Left ventricle myocardium superior (tissue), 1 donor: ENCODE measurements around the gene PPP1R1C. TPM values are rescaled to one million over a fixed set of nuclear protein-coding genes. Genes with fewer than 3 reads are reported as not detected.

Experiments used
- ATAC-seq: fragments of 200-7000 bp; cut with Tn5 transposase; one replicate; pipeline ENCODE4 v1.9.1; 2020; ENCODE audit warnings: mild to moderate bottlenecking, moderate library complexity
- DNase-seq: peaks from one replicate; pipeline ENCODE4 v3.0.0-alpha.2; 2020
- intact Hi-C: fragments of 100-400 bp; cut with micrococcal nuclease; formaldehyde crosslinking; loops from one replicate; pipeline ENCODE4 v1.11.0; 2022
- total RNA-seq: library from RNA; stranded (reverse); fragmentation: NEBNext Ultra II Directional; extraction: Animal tissue kit (Norgen Biotek cat#: 25700); gene quantifications from one replicate; pipeline ENCODE4 v1.2.1, GENCODE V29; 2021
- donor health status: DM: no; HTN: yes; CAD: no; lungs with severe emphysema.

The PPP1R1C gene
- total RNA-seq, 1 donor from 2014 or later, result 25.2 TPM

DNA sequence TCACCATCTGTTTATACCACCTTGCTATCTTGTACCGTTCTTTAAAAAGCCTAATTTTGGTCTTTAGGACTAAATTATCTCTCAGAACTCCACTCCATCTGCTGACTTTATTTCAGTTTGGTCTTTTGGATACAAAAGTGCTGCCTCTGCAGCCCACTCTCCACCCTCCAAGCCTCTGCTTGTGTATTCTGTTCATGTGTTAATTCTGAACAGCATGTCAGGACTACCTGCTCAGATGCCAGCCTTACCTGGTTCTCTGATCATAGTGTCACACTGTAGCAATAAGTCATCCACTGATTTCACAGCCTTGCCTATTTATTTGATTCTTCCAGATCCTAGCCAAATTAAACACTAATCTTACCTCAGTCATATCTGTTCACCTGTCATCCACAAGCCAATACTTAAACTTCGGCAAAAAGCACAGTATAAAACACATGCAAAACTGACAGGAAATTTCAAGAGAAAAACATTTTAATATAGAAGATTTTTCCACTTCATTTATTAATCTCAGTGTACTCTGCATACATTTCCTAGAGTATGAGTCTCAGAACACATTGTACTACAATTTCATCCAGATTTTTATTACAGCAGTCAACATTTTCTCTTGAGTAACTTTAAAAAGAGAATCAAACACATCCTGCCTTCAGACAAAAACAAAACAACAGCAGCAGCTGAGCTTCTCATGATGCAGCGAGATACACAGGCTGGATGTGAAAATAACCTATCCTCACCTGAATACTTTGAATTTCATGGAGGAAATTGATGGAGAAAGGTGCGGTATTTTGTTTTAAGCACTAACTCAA, 64.9 kb downstream of the PPP1R1C start:
- ATAC-seq (peak; percentile 27), DNase-seq (no peak)
- intact Hi-C loops, result no loop called here

- intact Hi-C loops, result no loop called here
- peak; percentile 88 for ATAC-seq
- DNase-seq, result no peak
Observed at GRCh38 chr2:182055993-182056392, 70.3 kb downstream of the PPP1R1C start.

GRCh38 chr2:182057002-182057401, 71.3 kb downstream of the PPP1R1C start:
- DNase-seq, result no peak
- ATAC-seq, result no peak
- intact Hi-C loops, result no loop called here

DNA sequence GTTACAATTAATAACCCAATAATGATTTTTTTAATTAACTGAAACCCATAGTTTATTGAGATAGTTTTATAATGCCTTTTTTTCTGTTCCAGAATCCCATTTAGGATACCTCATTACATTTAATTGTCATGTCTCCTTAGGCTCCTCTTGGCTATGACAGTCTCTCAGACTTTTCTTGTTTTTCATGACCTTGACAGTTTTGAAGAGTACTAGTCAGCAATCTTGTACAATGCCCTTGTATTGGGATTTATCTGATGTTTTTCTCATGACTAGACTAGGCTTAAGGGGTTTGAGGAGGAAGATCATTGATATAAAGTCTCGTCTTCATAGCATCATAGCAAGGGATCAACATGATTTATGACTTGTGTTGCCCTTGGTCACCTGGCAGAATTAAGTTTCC, 72.4 kb downstream of the PPP1R1C start:
- DNase-seq (no peak), ATAC-seq (no peak)
- intact Hi-C loops, result no loop called here

- intact Hi-C loops, result no loop called here
- no peak for ATAC-seq
- DNase-seq, result no peak
Observed at GRCh38 chr2:182061739-182062138, 76.1 kb downstream of the PPP1R1C start.

DNA sequence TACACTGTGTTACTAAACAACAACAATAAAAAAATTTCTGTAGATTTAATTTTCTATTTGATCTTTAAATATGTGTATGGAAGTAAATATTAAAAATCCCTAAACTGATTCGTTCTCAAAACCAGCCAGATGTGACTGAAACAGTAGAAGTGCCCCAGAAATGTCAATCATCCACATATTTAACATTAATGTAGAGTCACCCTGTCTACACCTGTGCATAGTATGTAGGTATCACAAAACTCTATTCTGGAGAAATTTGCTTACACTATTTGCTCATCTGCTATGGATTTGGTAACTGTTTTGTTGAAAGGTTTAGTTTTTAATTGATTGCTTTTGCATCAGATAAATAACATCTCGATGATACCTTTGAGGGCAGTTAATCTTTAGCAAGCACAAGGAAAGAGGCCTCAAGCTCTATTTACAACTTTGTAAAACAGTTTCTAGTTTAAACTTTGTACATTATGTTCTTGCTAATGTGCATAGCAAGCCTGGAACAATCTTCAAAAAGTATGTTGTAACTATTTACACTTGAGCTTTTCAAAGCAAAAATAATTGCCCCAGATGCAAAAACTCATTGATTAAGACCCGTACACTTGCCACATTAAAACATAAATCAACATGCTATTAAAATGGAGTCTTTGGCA, 76.8 kb downstream of the PPP1R1C start:
- ATAC-seq (no peak), DNase-seq (no peak)
- intact Hi-C loops, result no loop called here

DNA sequence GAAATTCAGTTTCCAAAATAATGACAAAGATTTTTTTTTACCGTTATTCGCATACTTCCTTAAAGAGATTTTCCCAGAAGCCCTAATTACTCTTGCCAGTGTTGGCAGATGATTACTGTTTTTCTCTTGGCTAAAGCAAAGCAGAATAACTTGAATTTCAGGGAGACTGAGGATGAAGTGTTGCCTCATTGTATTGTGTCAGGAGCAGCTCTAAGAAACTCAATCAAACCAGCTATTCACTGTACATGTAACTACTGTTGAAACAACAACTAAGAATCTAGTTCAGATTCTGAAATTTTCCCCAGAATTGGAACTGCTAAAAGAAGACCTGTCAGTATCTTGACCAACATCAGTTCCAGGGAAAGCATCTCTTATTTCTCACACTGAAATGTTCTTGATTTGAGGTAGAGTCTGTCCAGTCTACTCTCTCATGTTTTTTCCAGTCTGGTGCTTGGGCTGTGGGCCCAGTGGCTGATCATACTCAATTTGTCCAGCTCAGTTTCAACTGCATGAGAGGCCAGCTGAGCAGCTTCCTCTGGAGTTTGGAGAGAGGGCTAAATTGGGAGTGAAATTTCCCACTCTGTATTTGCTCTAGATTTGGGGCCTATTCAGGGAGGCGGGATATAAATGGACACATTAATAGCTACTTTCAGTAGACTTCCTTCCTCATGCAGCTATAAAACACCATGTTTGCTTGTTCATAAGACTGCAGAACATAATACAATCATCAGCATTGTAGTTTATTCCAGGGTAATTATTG, 78.5 kb downstream of the PPP1R1C start:
- intact Hi-C loops, result no loop called here
- ATAC-seq, result peak; percentile 87

GRCh38 chr2:182066400-182067087, 80.9 kb downstream of the PPP1R1C start:
- intact Hi-C loops, result loop anchor here (1.0 kb wide), 1 partner anchor 11 kb away; no protein-coding TSS in a partner anchor
- DNase-seq, result no peak
- ATAC-seq, result no peak

More for the DNA sequence above, 78.5 kb downstream of the PPP1R1C start:
- DNase-seq, result peak; percentile 55

GRCh38 chr2:182067393-182067792, 81.7 kb downstream of the PPP1R1C start:
- intact Hi-C loops, result no loop called here

GRCh38 chr2:182068811-182069210, 83.2 kb downstream of the PPP1R1C start:
- DNase-seq, result no peak
- intact Hi-C loops, result no loop called here
- no peak for ATAC-seq

More at GRCh38 chr2:182067393-182067792, 81.7 kb downstream of the PPP1R1C start:
- ATAC-seq (no peak), DNase-seq (no peak)

DNA sequence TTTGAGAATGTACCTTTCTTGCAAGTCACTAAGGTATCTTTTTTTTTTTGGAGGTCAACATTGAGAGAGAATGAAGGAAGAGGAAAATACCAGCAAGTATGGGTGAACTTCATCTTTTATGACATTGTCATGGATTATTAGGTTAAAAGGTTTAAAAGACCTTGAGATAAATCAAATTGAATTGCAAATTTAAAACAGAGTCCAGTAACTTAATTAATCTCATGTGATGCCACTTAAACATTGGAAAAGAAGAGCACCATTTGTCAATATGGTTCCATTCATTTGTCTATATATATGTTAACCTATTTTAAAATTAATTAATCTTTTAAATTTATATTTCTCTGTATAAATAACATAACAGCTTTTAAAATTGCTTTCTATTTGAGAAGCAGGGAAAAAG, 83.8 kb downstream of the PPP1R1C start:
- DNase-seq (no peak), ATAC-seq (no peak)
- intact Hi-C loops, result no loop called here

- ATAC-seq, result no peak
- intact Hi-C loops, result no loop called here
Observed at GRCh38 chr2:182069908-182070307, 84.3 kb downstream of the PPP1R1C start.

DNA sequence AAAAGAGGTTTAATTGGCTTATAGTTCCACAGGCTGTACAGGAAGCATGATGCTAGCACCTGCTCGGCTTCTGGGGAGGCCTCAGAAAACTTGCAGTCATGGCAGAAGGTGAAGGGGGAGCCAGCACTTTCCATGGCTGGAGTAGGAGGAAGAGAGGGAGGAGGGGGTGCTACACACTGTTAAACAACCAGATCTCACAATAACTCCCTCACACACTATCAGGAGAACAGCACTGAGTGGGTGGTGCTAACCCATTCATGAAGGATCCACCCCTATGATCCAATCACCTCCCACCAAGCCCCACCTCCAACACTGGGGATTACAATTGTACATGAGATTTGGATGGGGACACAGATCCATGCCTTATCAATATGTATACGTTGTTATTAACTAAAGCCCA, 85.1 kb downstream of the PPP1R1C start:
- intact Hi-C loops, result no loop called here
- DNase-seq (no peak), ATAC-seq (no peak)

More at GRCh38 chr2:182069908-182070307, 84.3 kb downstream of the PPP1R1C start:
- DNase-seq, result no peak

GRCh38 chr2:182072861-182073260, 87.2 kb downstream of the PPP1R1C start:
- intact Hi-C loops, result no loop called here
- no peak for DNase-seq
- no peak for ATAC-seq

- ATAC-seq, result no peak
- DNase-seq, result no peak
- intact Hi-C loops, result no loop called here
Observed at GRCh38 chr2:182073613-182074012, 88.0 kb downstream of the PPP1R1C start.

- DNase-seq, result no peak
- intact Hi-C loops, result loop anchor here (1.0 to 5.0 kb wide), 3 partner anchors 11 to 335 kb away; no protein-coding TSS in a partner anchor
- ATAC-seq, result no peak
Observed at GRCh38 chr2:182077023-182077422, 91.4 kb downstream of the PPP1R1C start.

- intact Hi-C loops, result loop anchor here (1.0 to 5.0 kb wide), 3 partner anchors 11 to 335 kb away; no protein-coding TSS in a partner anchor
- DNase-seq (peak; percentile 25), ATAC-seq (peak; percentile 98)
Observed at GRCh38 chr2:182077448-182078142, 91.9 kb downstream of the PPP1R1C start.

DNA sequence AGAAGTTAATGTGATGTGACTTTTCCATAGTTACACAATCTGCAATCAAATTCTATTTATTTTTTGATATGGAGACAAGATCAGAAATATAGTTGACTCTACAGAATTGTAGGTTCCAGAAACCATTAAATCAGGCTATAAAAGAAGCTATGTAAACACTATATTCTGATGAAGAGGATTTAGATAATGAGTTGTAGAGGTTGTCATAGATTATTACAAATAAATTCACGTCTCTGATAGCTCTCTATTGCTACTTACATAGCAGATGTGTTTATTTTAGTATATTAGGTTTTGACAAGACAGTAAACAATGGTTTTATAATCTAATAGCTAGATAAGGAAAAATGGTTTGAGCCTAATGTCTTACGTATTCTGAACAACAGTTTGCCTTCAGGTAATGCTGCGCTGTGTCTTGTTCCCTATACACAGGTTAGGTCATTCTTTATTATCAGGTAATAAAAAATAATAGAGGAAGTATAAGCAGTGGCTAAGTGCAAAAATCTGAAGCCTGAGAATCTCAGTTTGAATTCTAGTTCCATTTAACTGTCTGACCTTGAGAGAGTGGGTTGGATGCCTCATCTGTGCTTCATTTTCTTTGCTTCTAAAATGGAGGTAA, 93.4 kb downstream of the PPP1R1C start:
- intact Hi-C loops, result loop anchor here (5.0 kb wide), 2 partner anchors 172 to 337 kb away; no protein-coding TSS in a partner anchor
- ATAC-seq (no peak), DNase-seq (no peak)
